ENCODE results near the gene RANBP9.

Gene RANBP9

GRCh38 chr6:13600036-13600435, 111.6 kb downstream of the RANBP9 start:
- DNase-seq (ENCODE audit: low read depth) = no peak

DNA sequence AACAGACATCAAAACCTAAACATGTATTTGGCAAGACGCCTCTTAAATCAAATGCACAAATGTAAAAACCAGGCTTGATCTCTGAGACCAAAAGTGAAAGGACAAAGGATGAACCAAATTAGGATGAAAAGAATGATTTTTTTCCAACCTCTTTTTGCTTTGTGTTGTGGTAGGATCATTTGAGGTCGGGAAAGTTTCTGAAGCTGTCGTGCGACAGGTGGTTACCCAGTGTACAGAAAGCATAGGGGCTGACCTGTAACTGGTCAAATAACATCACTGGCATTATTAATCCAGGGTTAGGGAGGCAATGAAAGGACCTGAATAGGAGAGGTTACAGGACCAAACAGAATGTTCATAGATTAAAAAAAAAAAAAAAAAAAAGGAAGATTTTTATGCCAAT, 114.6 kb downstream of the RANBP9 start:
- no peak for DNase-seq (ENCODE audit: low read depth)

GRCh38 chr6:13593720-13594119, 117.9 kb downstream of the RANBP9 start:
- no peak for DNase-seq (ENCODE audit: low read depth)

GRCh38 chr6:13593103-13593502, 118.5 kb downstream of the RANBP9 start:
- DNase-seq (ENCODE audit: low read depth) = no peak

- no peak for DNase-seq (ENCODE audit: low read depth)
Observed at GRCh38 chr6:13591205-13591921, 120.3 kb downstream of the RANBP9 start.

GRCh38 chr6:13590574-13591153, 121.0 kb downstream of the RANBP9 start:
- DNase-seq (ENCODE audit: low read depth) = no peak

DNA sequence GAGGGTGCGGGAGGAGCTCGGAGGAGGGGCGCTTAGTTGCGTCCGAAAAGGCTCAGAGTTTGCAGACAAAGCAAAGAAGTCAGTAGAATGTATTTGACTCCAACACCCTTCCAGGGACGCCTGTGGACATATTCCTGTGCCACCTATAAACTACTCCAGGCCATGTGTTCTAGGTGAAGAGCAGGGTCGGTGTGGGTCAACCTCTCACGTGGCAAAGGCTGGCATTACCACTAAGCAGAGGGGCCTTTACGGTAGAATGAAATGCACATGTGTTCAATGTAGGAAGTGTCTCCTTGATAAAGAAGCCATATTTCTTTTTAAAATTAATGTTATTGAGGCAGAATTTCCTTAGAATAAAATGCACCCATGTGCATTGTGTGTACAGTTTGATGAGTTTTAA, 121.8 kb downstream of the RANBP9 start:
- no peak for DNase-seq (ENCODE audit: low read depth)

DNA sequence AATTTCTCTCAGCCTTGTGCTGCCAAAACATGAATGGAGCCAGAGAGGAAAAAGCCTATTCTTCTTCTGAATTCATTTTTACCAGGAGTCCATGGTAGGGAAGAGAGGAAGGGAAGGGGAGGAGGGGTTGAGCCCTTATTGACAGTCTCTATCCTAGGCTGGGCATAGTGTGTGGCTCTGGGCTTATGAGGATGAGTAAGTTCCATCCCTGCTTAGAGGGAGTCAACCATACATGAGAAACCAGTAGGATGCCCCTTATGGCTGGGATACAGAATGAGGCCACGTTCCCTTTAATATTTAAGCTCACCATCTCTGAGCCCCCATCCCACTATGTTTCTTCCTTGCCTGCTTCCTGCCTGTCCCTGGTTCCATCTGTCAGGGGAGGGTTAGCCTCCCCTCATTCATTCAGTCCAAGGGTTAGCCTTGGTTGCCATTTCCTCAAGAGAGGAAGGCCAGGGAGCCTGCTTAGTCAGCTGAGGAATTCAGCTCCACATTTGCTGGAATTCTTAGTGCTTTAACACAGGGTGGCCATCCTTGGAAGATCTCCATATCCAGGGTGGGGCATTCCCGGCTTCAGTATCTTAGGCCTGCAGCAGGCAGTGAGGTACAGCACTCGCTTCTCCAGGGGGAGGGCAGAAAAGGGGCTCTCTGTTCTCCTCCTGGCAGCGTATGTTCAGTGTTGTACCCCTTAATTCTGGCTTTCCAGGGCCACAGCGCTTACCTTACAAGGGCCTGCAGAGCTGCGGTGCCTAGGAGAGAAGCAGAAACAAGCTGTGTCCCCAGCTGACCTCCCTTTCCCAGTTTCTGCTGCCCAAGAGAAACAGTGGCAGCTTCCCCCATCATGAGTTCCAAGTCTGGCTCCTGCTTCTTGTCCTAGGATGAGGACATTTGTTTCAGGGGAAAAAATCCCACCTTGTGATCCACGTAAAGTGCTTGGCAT, 124.8 kb downstream of the RANBP9 start:
- peak; percentile 11 for DNase-seq (ENCODE audit: low read depth)

DNA sequence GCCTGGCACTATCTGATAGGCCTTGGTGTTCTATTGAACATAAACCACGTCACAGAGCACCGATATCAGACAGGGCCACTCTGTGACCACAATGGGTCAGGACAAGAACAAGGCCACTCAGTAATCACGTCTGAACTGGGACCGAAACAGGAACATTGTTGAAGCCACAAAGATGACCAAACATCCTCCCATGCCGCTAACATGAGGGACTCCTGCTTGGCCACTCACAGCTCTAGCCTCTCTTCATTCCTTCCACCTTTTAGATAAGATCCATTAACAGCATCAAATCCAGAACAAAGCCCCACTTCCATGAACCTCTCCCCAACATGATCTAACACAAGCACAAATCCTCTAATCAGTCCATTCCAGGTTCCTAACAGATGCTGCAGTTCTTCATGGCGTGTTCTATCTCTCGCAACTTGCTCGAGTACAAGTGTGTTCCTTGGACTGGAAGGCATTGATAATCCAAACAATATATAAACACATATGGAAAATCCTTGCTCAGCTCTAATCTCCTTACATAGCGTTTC, 129.9 kb downstream of the RANBP9 start:
- DNase-seq (ENCODE audit: low read depth) = no peak

DNA sequence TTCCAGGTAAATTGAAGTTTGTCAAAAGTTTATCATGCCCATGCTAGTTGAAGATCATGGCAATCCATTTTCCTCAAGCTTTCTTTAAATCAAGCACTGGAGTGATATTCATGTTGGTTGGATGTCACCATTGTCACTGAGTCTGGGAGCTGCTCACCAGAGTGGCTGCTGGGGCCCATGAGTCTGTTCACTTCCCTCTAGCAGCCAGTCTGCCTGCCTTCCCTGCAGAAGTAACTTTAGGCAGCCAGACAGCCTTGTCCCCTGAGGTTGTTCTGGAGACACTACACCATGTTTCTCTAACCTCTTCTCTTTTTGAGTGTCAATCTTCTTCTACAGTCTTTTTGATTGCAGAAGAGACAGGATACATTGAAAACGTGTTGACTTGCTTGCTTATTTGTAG, 131.7 kb downstream of the RANBP9 start:
- no peak for DNase-seq (ENCODE audit: low read depth)

GRCh38 chr6:13577926-13578325, 133.7 kb downstream of the RANBP9 start:
- DNase-seq (ENCODE audit: low read depth) = no peak

- DNase-seq (ENCODE audit: low read depth) = no peak
Observed at GRCh38 chr6:13576017-13576416, 135.6 kb downstream of the RANBP9 start.

DNA sequence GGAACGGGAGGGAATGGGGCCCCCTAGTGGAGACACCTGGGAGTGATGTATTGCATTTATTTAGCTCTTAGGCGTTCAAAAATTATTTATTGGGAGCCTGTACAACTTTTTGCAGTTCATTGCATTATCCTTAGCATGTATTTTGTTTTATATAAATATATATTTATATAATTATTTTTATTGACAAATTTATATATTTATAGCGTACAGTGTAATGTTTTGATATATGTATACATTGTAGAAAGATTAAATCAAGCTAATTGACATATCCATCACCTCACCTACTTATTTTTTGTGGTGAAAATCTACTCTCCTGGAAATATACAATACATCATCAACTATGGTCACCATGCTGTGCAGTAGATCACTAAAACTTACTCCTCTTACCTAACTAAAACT, 136.3 kb downstream of the RANBP9 start:
- no peak for DNase-seq (ENCODE audit: low read depth)

- DNase-seq (ENCODE audit: low read depth) = peak; percentile 88
Observed at GRCh38 chr6:13574571-13575376, 136.9 kb downstream of the RANBP9 start, which contains the start of gene SIRT5. Gene SIRT5 (plus strand): TSS chr6:13574601. CDS start chr6:13584111, 9,510 bp downstream.

DNA sequence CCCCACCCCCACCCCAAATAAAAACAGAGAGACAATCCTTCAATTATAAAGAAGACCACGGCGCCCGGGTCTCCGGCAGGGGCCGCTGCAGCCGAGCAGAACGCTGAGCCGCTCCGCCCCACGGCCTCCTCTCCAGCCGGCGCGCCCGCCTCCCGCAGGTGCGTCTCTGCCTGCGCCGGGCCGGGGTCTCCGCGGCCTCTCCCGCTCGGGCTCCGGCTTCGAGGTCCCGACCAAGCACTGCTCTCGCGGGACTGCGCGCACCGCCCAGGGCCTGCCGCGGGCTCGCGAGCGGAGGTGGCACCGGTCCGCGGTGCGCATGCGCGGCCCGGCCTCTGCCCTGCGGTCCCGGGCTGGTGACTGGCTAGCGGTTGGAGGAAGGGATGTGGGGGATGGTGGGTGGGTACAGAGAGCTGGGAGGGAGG, 137.5 kb downstream of the RANBP9 start:
- DNase-seq (ENCODE audit: low read depth) = peak; percentile 86

DNA sequence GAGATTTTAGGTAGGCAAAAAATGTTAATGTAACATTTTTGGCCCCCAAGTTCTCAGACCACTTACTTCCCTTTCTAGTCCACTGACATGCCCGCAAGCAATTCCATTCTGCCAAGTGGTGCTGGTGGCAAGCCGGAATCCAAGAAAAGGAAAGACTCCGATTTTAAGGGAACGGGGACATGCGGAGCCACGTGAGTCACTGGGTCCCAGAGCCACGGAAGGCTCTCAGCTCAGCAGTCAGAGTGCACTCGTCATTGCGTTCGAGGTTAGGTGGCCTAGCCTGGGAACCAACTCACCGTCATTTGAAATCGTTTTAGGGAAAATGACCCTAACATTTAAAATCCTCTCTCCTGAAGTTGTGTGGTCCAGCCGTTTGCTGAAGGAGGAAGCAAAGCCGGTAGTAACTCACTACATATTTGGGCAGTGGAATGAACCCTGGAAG, 137.9 kb downstream of the RANBP9 start:
- peak; percentile 34 for DNase-seq (ENCODE audit: low read depth)

DNA sequence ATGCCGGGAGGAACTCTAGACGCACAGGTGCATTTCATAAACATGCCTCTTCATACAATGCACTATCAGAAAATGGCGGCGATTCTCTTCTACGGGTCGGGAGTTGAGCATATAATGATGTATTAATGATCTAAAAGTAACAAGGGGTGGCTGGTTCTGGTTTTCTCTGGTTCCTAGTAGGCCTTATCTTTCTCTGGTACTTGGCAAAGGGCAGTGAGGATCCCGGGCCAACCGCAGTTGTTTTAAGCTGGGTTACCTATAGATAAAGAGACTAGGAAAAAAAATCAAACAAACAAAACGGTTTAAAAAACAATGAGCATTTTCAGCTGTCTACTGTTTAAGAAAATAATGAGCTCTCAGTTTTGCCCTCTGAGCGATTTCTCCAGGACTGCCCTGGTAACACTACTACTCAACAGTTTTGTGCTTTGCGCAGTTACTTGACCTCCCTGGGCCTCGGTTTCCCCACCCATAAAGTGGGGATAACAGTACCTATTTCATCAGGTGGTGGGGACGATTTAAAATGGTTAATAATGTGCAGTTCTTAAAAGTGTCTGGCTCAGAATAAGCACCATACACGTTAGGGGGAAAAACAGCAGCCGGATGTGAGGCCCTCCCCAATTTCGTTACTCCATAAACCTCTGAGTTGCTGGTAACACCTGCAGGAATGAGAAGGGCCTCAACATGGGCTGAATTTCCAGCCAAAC, 138.5 kb downstream of the RANBP9 start:
- no peak for DNase-seq (ENCODE audit: low read depth)

- no peak for DNase-seq (ENCODE audit: low read depth)
Observed at GRCh38 chr6:13572240-13572639, 139.4 kb downstream of the RANBP9 start.

Measured in iris pigment epithelial cell (primary cell).